HepG2 (cell line): ENCODE measurements around the gene SLC2A8. TPM values are rescaled to one million over a fixed set of nuclear protein-coding genes. Genes with fewer than 3 reads are reported as not detected.

Source experiments
- FOXC1 ChIP-seq: sonication (generic); formaldehyde crosslinking; IDR thresholded peaks from 2 replicates; pipeline ENCODE4 v1.8.0; 2022; ENCODE audit warnings: mild to moderate bottlenecking, missing genetic modification reagents, borderline replicate concordance
- HMG20B ChIP-seq: conservative IDR thresholded peaks from 2 replicates; pipeline ENCODE4 v1.6.1; 2016; ENCODE audit warnings: missing genetic modification reagents, missing compliant biosample characterization
- HOXA9 ChIP-seq: sonication (generic); formaldehyde crosslinking; IDR thresholded peaks from 2 replicates; pipeline ENCODE4 v1.8.1; 2022; ENCODE audit warnings: missing genetic modification reagents, mild to moderate bottlenecking, moderate library complexity, borderline replicate concordance
- MBD4 ChIP-seq: IDR thresholded peaks from 2 replicates; pipeline ENCODE4 v1.6.1; 2012; ENCODE audit warnings: low read length, inconsistent platforms, borderline replicate concordance
- MTF2 ChIP-seq: sonication (generic); formaldehyde crosslinking; IDR thresholded peaks from 2 replicates; pipeline ENCODE4 v1.5.0; 2020; ENCODE audit warnings: missing genetic modification reagents, borderline replicate concordance
- PCBP1 ChIP-seq: fragments of 200-400 bp; formaldehyde crosslinking; IDR thresholded peaks from 2 replicates; pipeline ENCODE4 v1.6.1; 2017; ENCODE audit warnings: mild to moderate bottlenecking, low read depth, low read length, borderline replicate concordance
- SAP130 ChIP-seq: IDR thresholded peaks from 2 replicates; pipeline ENCODE4 v1.6.1; 2016; ENCODE audit warnings: low read depth
- SRSF1 ChIP-seq: fragments of 200-400 bp; formaldehyde crosslinking; optimal IDR thresholded peaks from 2 replicates; pipeline ENCODE3; 2017; ENCODE audit warnings: mild to moderate bottlenecking, low read depth, low read length, moderate library complexity
- ZNF205 ChIP-seq: IDR thresholded peaks from 2 replicates; pipeline ENCODE4 v1.6.1; 2018; ENCODE audit warnings: missing biosample characterization, missing genetic modification reagents
- ZNF256 ChIP-seq: sonication (generic); formaldehyde crosslinking; conservative IDR thresholded peaks from 2 replicates; pipeline ENCODE4 v1.4.0; 2020; ENCODE audit warnings: missing genetic modification reagents
- ZNF430 ChIP-seq: sonication (generic); formaldehyde crosslinking; IDR thresholded peaks from 2 replicates; pipeline ENCODE4 v1.9.0; 2021; ENCODE audit warnings: mild to moderate bottlenecking, missing genetic modification reagents
- ZNF574 ChIP-seq: sonication (generic); formaldehyde crosslinking; IDR thresholded peaks from 2 replicates; pipeline ENCODE4 v1.4.0; 2020; ENCODE audit warnings: missing genetic modification reagents
- ZNF749 ChIP-seq: sonication (generic); formaldehyde crosslinking; IDR thresholded peaks from 2 replicates; pipeline ENCODE4 v1.8.0; 2022; ENCODE audit warnings: mild to moderate bottlenecking, missing genetic modification reagents, moderate library complexity, borderline replicate concordance
- ZSCAN21 ChIP-seq: sonication (generic); formaldehyde crosslinking; IDR thresholded peaks from 2 replicates; pipeline ENCODE4 v1.8.0; 2022; ENCODE audit warnings: mild to moderate bottlenecking, missing genetic modification reagents, moderate library complexity, borderline replicate concordance
- polyA plus RNA-seq, 8 experiments: library from polyadenylated mRNA; depleted of rRNA in 3 of 8; stranded (reverse) in 7 of 8; unstranded in 1 of 8; fragments of >200 nt; fragmentation: Illumina TruSeq in 4 of 8; extraction: Trizol in 4 of 8; gene quantifications; 2 replicates each; pipeline versions ENCODE4 v1.2.1 to v1.2.3, GENCODE V29; 2011 to 2016; ENCODE audit warnings: low read depth in 4 of 8, missing spikeins in 1 of 8, mixed read lengths in 1 of 8; ENCODE audit not compliant: insufficient read depth in 1 of 8
- total RNA-seq, 5 experiments: library from RNA; depleted of rRNA; stranded (reverse); fragments of >200 nt; fragmentation: Illumina TruSeq; extraction: Trizol; gene quantifications; 2 replicates each; pipeline ENCODE4 v1.2.3, GENCODE V29; 2016; ENCODE audit warnings: low read depth in 1 of 5
- TF ChIP-seq, protein P1 (sequence below): sonication (generic); formaldehyde crosslinking; IDR thresholded peaks from 2 replicates; pipeline ENCODE4 v1.4.0; 2020; ENCODE audit warnings: missing genetic modification reagents
- TF ChIP-seq, protein P2 (sequence below): sonication (generic); formaldehyde crosslinking; IDR thresholded peaks from 2 replicates; pipeline ENCODE4 v1.5.1; 2020; ENCODE audit warnings: mild to moderate bottlenecking, missing genetic modification reagents, moderate library complexity

SLC2A8 gene
- total and polyA plus RNA-seq, 2 of the 13 experiments (the other 11 are each of a cell fraction or from before 2014, with no cell fraction given) = 22.6 to 48.6 TPM

GRCh38 chr9:127451858-127452656 is 55.1 kb downstream of the SLC2A8 start (continued):
- TF ChIP-seq, protein P1, sequence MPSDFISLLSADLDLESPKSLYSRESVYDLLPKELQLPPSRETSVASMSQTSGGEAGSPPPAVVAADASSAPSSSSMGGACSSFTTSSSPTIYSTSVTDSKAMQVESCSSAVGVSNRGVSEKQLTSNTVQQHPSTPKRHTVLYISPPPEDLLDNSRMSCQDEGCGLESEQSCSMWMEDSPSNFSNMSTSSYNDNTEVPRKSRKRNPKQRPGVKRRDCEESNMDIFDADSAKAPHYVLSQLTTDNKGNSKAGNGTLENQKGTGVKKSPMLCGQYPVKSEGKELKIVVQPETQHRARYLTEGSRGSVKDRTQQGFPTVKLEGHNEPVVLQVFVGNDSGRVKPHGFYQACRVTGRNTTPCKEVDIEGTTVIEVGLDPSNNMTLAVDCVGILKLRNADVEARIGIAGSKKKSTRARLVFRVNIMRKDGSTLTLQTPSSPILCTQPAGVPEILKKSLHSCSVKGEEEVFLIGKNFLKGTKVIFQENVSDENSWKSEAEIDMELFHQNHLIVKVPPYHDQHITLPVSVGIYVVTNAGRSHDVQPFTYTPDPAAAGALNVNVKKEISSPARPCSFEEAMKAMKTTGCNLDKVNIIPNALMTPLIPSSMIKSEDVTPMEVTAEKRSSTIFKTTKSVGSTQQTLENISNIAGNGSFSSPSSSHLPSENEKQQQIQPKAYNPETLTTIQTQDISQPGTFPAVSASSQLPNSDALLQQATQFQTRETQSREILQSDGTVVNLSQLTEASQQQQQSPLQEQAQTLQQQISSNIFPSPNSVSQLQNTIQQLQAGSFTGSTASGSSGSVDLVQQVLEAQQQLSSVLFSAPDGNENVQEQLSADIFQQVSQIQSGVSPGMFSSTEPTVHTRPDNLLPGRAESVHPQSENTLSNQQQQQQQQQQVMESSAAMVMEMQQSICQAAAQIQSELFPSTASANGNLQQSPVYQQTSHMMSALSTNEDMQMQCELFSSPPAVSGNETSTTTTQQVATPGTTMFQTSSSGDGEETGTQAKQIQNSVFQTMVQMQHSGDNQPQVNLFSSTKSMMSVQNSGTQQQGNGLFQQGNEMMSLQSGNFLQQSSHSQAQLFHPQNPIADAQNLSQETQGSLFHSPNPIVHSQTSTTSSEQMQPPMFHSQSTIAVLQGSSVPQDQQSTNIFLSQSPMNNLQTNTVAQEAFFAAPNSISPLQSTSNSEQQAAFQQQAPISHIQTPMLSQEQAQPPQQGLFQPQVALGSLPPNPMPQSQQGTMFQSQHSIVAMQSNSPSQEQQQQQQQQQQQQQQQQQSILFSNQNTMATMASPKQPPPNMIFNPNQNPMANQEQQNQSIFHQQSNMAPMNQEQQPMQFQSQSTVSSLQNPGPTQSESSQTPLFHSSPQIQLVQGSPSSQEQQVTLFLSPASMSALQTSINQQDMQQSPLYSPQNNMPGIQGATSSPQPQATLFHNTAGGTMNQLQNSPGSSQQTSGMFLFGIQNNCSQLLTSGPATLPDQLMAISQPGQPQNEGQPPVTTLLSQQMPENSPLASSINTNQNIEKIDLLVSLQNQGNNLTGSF (CRISPR knock-in tag) = no peak
- TF ChIP-seq SAP130 (CRISPR knock-in tag) = peak; percentile 31
- TF ChIP-seq ZNF256 = no peak
- TF ChIP-seq, protein P2, sequence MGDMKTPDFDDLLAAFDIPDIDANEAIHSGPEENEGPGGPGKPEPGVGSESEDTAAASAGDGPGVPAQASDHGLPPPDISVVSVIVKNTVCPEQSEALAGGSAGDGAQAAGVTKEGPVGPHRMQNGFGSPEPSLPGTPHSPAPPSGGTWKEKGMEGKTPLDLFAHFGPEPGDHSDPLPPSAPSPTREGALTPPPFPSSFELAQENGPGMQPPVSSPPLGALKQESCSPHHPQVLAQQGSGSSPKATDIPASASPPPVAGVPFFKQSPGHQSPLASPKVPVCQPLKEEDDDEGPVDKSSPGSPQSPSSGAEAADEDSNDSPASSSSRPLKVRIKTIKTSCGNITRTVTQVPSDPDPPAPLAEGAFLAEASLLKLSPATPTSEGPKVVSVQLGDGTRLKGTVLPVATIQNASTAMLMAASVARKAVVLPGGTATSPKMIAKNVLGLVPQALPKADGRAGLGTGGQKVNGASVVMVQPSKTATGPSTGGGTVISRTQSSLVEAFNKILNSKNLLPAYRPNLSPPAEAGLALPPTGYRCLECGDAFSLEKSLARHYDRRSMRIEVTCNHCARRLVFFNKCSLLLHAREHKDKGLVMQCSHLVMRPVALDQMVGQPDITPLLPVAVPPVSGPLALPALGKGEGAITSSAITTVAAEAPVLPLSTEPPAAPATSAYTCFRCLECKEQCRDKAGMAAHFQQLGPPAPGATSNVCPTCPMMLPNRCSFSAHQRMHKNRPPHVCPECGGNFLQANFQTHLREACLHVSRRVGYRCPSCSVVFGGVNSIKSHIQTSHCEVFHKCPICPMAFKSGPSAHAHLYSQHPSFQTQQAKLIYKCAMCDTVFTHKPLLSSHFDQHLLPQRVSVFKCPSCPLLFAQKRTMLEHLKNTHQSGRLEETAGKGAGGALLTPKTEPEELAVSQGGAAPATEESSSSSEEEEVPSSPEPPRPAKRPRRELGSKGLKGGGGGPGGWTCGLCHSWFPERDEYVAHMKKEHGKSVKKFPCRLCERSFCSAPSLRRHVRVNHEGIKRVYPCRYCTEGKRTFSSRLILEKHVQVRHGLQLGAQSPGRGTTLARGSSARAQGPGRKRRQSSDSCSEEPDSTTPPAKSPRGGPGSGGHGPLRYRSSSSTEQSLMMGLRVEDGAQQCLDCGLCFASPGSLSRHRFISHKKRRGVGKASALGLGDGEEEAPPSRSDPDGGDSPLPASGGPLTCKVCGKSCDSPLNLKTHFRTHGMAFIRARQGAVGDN (CRISPR knock-in tag) = peak; percentile 27
- TF ChIP-seq HOXA9 (CRISPR knock-in tag) = 0 out of 2 replicates have a peak, but pooled peaks have one; percentile 2
- 0 out of 2 replicates have a peak, but pooled peaks have one; percentile 1 for TF ChIP-seq ZNF574 (CRISPR knock-in tag)
- peak; percentile 30; the same call in 1 of the 2 replicates for TF ChIP-seq ZNF749 (CRISPR knock-in tag)
- no peak for TF ChIP-seq MTF2 (CRISPR knock-in tag)
- TF ChIP-seq HMG20B = no peak
- TF ChIP-seq ZNF430 (CRISPR knock-in tag) = 0 out of 2 replicates have a peak, but pooled peaks have one; percentile 14
- peak; percentile 9 for TF ChIP-seq SRSF1
- no peak for TF ChIP-seq MBD4
- TF ChIP-seq FOXC1 (CRISPR knock-in tag) = 0 out of 2 replicates have a peak, but pooled peaks have one; percentile 22
- peak; percentile 49; the same call in 1 of the 2 replicates for TF ChIP-seq ZSCAN21 (CRISPR knock-in tag)
- peak; percentile 28; the same call in 1 of the 2 replicates for TF ChIP-seq ZNF205 (CRISPR knock-in tag)
- TF ChIP-seq PCBP1 = no peak
